ENCODE measurements around the gene TMEM213.

The TMEM213 gene

GRCh38 chr7:138813945-138814344 lies 16.2 kb downstream of the TMEM213 start:
- Histone ChIP-seq H3K36me3 (ENCODE audit: insufficient read depth, low read length) (no peaks in the 10 kb centered on the region), H3K4me1 (ENCODE audit: insufficient read depth, low read length, poor library complexity, severe bottlenecking) (no peaks in the 10 kb centered on the region), H3K4me3 (ENCODE audit: low read length, poor library complexity, severe bottlenecking) (no peak overlapping the region), H4K20me1 (ENCODE audit: insufficient read depth, low read length, poor library complexity, severe bottlenecking) (no peaks in the 10 kb centered on the region), H3K4me2 (ENCODE audit: low read depth, low read length, poor library complexity, severe bottlenecking) (no peak overlapping the region), H3K9ac (ENCODE audit: low read depth, low read length, poor library complexity, severe bottlenecking) (no peak overlapping the region), H3K9me3 (ENCODE audit: insufficient read depth, low read depth, low read length) (no peaks in the 10 kb centered on the region), H2AFZ (ENCODE audit: low read length) (no peak overlapping the region), H3F3A (ENCODE audit: low read depth) (no peaks in the 10 kb centered on the region), H3K9me2 (replicated peaks; ENCODE audit: low read depth, low read length) (no peaks in the 10 kb centered on the region), H3K79me2 (ENCODE audit: insufficient read depth, low read length) (no peaks in the 10 kb centered on the region), H3K27me3 (ENCODE audit: insufficient read depth, low read length, poor library complexity, severe bottlenecking) (no peaks in the 10 kb centered on the region)
- TF ChIP-seq EZH2phosphoT487 (IDR thresholded peaks at IDR 0.05; ENCODE audit: borderline replicate concordance) (no peak), CTCF (conservative IDR thresholded peaks at IDR 0.05; ENCODE audit: low read length) (no peak)

- H4K20me1 ChIP-seq (ENCODE audit: insufficient read depth, low read length, poor library complexity, severe bottlenecking) = no peaks in the 10 kb centered on the region
- no peak overlapping the region for H3K4me3 ChIP-seq (ENCODE audit: low read length, poor library complexity, severe bottlenecking)
Measured at GRCh38 chr7:138814816-138815332, 17.1 kb downstream of the TMEM213 start.

GRCh38 chr7:138816650-138817049 lies 18.9 kb downstream of the TMEM213 start:
- H3K9ac ChIP-seq (ENCODE audit: low read depth, low read length, poor library complexity, severe bottlenecking) = no peak overlapping the region
- H3K4me1 ChIP-seq (ENCODE audit: insufficient read depth, low read length, poor library complexity, severe bottlenecking) = no peaks in the 10 kb centered on the region
- no peaks in the 10 kb centered on the region for H3F3A ChIP-seq (ENCODE audit: low read depth)
- H3K9me2 ChIP-seq (replicated peaks; ENCODE audit: low read depth, low read length) = no peaks in the 10 kb centered on the region
- H3K79me2 ChIP-seq (ENCODE audit: insufficient read depth, low read length) = no peaks in the 10 kb centered on the region
- no peaks in the 10 kb centered on the region for H3K36me3 ChIP-seq (ENCODE audit: insufficient read depth, low read length)
- no peak overlapping the region for H3K4me3 ChIP-seq (ENCODE audit: low read length, poor library complexity, severe bottlenecking)
- H3K27me3 ChIP-seq (ENCODE audit: insufficient read depth, low read length, poor library complexity, severe bottlenecking) = no peaks in the 10 kb centered on the region
- no peaks in the 10 kb centered on the region for H4K20me1 ChIP-seq (ENCODE audit: insufficient read depth, low read length, poor library complexity, severe bottlenecking)
- H3K4me2 ChIP-seq (ENCODE audit: low read depth, low read length, poor library complexity, severe bottlenecking) = no peak overlapping the region
- H3K9me3 ChIP-seq (ENCODE audit: insufficient read depth, low read depth, low read length) = no peaks in the 10 kb centered on the region
- TF ChIP-seq EZH2phosphoT487 (IDR thresholded peaks at IDR 0.05; ENCODE audit: borderline replicate concordance) = no peak
- TF ChIP-seq CTCF (conservative IDR thresholded peaks at IDR 0.05; ENCODE audit: low read length) = no peak
- no peak overlapping the region for H2AFZ ChIP-seq (ENCODE audit: low read length)

More at GRCh38 chr7:138814816-138815332, 17.1 kb downstream of the TMEM213 start:
- Histone ChIP-seq H2AFZ (ENCODE audit: low read length) (no peak overlapping the region), H3K9ac (ENCODE audit: low read depth, low read length, poor library complexity, severe bottlenecking) (no peak overlapping the region), H3K27me3 (ENCODE audit: insufficient read depth, low read length, poor library complexity, severe bottlenecking) (no peaks in the 10 kb centered on the region), H3K9me2 (replicated peaks; ENCODE audit: low read depth, low read length) (no peaks in the 10 kb centered on the region), H3K9me3 (ENCODE audit: insufficient read depth, low read depth, low read length) (no peaks in the 10 kb centered on the region), H3K4me1 (ENCODE audit: insufficient read depth, low read length, poor library complexity, severe bottlenecking) (no peaks in the 10 kb centered on the region), H3K36me3 (ENCODE audit: insufficient read depth, low read length) (no peaks in the 10 kb centered on the region), H3K79me2 (ENCODE audit: insufficient read depth, low read length) (no peaks in the 10 kb centered on the region), H3K4me2 (ENCODE audit: low read depth, low read length, poor library complexity, severe bottlenecking) (no peak overlapping the region), H3F3A (ENCODE audit: low read depth) (no peaks in the 10 kb centered on the region)
- TF ChIP-seq CTCF (conservative IDR thresholded peaks at IDR 0.05; ENCODE audit: low read length) (no peak), EZH2phosphoT487 (IDR thresholded peaks at IDR 0.05; ENCODE audit: borderline replicate concordance) (no peak)
